Osteocyte (in vitro differentiated cells): ENCODE measurements around the gene GON7. TPM values are rescaled to one million over a fixed set of nuclear protein-coding genes. Genes with fewer than 3 reads are reported as not detected.
"Not testable (repeated sequence)": the region's sequence is repeated elsewhere in the genome, so short reads cannot be mapped to it uniquely, and the experiment has no call there.

Source experiments
- DNase-seq: peaks from one replicate; pipeline ENCODE4 v3.0.0; 2021; ENCODE audit warnings: mixed read lengths; ENCODE audit not compliant: unreplicated experiment; ENCODE audit errors: extremely low spot score
- H3K27ac Mint-ChIP-seq: one replicate; pipeline ENCODE4 v1.8.0; 2021; ENCODE audit warnings: mild to moderate bottlenecking, mixed read lengths; ENCODE audit not compliant: unreplicated experiment
- H3K27me3 Mint-ChIP-seq: one replicate; pipeline ENCODE4 v1.8.0; 2021; ENCODE audit warnings: mixed read lengths; ENCODE audit not compliant: unreplicated experiment
- H3K36me3 Mint-ChIP-seq: one replicate; pipeline ENCODE4 v1.8.0; 2021; ENCODE audit warnings: mixed read lengths; ENCODE audit not compliant: unreplicated experiment
- H3K4me1 Mint-ChIP-seq: one replicate; pipeline ENCODE4 v1.8.0; 2021; ENCODE audit warnings: mixed read lengths; ENCODE audit not compliant: unreplicated experiment
- H3K4me3 Mint-ChIP-seq: one replicate; pipeline ENCODE4 v1.8.0; 2021; ENCODE audit warnings: mild to moderate bottlenecking, moderate library complexity, mixed read lengths; ENCODE audit not compliant: unreplicated experiment
- H3K9me3 Mint-ChIP-seq: one replicate; pipeline ENCODE4 v1.8.0; 2021; ENCODE audit warnings: mixed read lengths; ENCODE audit not compliant: unreplicated experiment
- total RNA-seq: library from RNA; stranded (reverse); gene quantifications from 2 replicates; pipeline ENCODE4 v1.2.1, GENCODE V29; 2021
- TF ChIP-seq, protein P1 (sequence below): fragments of 200-600 bp; sonication (generic); IDR thresholded peaks from 2 replicates; pipeline ENCODE4 v1.5.0; 2021; ENCODE audit warnings: antibody characterized with exemption, mild to moderate bottlenecking, moderate library complexity

Gene GON7
- total RNA-seq, 1 donor from 2014 or later: 8.8 TPM

GRCh38 chr14:93185349-93185720 is 21.5 kb downstream of the GON7 start:
- Mint-ChIP-seq H3K4me3 (peak overlapping the region; percentile 84), H3K4me1 (peaks cover 20% of the 10 kb centered on the region), H3K27ac (peak overlapping the region; percentile 90), H3K27me3 (no peaks in the 10 kb centered on the region), H3K9me3 (no peaks in the 10 kb centered on the region), H3K36me3 (peaks cover 9% of the 10 kb centered on the region)
- no peak for DNase-seq
- TF ChIP-seq, protein P1, sequence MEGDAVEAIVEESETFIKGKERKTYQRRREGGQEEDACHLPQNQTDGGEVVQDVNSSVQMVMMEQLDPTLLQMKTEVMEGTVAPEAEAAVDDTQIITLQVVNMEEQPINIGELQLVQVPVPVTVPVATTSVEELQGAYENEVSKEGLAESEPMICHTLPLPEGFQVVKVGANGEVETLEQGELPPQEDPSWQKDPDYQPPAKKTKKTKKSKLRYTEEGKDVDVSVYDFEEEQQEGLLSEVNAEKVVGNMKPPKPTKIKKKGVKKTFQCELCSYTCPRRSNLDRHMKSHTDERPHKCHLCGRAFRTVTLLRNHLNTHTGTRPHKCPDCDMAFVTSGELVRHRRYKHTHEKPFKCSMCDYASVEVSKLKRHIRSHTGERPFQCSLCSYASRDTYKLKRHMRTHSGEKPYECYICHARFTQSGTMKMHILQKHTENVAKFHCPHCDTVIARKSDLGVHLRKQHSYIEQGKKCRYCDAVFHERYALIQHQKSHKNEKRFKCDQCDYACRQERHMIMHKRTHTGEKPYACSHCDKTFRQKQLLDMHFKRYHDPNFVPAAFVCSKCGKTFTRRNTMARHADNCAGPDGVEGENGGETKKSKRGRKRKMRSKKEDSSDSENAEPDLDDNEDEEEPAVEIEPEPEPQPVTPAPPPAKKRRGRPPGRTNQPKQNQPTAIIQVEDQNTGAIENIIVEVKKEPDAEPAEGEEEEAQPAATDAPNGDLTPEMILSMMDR: no peak

DNA sequence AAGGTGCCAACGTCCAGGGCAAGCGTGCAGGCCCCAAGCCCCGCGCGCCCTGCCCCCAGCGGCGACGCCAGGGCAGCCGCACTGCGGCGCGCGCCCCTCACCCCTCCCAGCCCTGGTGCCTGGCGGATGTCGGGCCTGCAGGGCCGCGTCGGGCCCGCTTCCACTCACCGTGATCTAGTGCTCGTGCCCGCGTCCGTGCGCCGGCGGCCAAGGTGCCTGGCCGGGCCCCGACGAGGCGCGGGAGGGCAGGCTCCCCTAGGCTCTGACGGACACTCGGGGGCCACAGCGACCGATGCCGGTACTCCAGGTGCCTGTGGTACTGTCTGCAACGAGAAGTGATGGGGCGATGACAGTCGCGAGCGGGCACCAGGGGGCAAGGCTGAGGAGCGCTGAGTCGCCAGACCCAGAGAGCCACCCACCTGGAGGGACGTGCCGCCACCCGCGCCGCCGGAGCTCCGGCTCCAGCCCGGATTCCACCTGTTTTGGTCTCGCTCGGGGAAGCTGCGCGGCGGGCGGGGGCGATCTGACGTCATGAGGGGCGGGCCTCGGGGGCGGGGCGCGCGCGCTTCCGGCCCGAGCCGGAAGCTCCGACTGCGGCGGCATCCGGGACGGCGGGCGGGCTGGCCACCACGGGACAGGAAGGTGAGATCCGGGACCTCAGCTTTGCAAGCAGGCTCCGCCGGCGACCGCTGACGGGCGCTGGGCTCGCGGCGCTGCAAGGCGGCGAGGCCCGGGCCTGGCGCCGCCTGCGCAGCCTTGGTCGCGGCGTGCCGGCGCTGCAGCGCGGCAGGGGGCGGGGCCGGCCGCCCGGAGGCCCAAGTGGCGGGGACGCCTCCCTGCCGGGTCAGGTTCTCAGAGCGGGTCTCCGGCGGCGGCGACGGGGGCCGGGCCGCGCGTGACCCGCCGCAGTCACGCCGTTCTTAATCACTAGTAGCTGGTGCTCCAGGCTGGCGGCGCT is 22.2 kb downstream of the GON7 start, which contains the start of the genes LYSET and MOAP1:
Gene LYSET (plus strand): TSS at position 927 of the 958 bp plus-strand sequence. CDS start 89 bp downstream, outside the sequence.
Gene MOAP1 (minus strand): TSS at position 507 of the 958 bp plus-strand sequence. CDS start 655 bp downstream, outside the sequence.
- peak; percentile 95 for DNase-seq
- no peaks in the 10 kb centered on the region for H3K27me3 Mint-ChIP-seq
- H3K36me3 Mint-ChIP-seq: peaks cover 9% of the 10 kb centered on the region
- peak within 1 kb of the TSS; percentile 84 for H3K4me3 Mint-ChIP-seq
- H3K4me1 Mint-ChIP-seq: peaks cover 20% of the 10 kb centered on the region
- TF ChIP-seq, protein P1: peak; percentile 42
- no peaks in the 10 kb centered on the region for H3K9me3 Mint-ChIP-seq
- peak within 1 kb of the TSS; percentile 90 for H3K27ac Mint-ChIP-seq

DNA sequence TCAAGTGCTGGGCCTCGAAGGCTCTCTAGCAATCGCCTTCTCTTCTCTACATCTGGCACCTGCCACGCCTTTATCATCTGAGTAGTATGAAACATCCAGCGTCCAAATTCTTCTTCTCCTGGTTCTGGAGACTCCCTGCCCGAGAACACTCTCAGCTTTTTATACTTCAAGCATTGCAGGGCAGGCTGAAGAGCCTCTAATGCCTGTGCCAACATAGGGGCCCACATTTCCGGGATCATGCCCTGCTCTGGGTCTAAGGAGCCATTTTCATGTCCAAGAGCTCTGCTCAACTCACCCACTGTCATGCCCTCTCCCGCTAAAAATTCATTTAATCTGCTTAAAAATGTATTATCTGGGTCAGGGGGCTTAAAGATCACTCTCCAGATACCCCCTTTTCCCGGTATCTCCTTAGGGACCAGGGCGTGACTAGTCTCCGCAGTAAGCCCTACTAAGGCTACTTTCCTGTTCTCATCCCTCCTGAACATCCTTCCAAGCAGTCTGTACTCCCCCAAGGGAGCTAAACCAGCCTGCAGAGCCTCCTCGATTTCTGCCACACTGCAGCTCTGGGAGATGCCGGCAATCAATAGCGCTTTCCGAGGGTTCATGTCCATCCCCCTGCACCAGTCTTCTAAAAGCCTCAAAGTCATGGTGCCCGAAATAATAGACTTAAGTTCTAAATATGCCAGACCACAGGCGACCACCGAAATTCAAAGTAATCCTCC is 23.1 kb downstream of the GON7 start:
- H3K27ac Mint-ChIP-seq: peak overlapping the region; percentile 57

DNA sequence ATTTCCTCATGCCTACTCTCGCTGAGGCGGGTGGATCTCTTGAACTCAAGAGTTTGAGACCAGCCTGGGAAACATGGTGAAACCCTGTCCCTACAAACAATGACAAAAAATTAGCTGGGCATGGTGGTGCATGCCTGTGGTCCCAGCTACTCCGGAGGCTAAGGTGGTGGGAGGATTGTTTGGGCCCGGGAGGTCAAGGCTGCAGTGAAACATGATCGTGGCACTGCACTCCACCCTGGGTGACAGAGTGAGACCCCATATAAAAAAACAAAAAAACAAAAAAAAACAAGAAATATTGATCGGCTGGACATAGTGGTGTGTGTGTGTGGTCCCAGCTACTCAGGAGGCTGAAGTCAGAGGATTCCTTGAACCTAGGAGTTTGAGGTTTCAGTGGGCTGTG is 31.4 kb downstream of the GON7 start:
- TF ChIP-seq, protein P1: no peak
- Mint-ChIP-seq H3K4me1 (peaks cover 1% of the 10 kb centered on the region), H3K4me3 (no peak overlapping the region), H3K27me3 (peaks cover 9% of the 10 kb centered on the region), H3K36me3 (no peaks in the 10 kb centered on the region), H3K9me3 (no peaks in the 10 kb centered on the region), H3K27ac (no peak overlapping the region)
- no peak for DNase-seq

More for the DNA sequence above, 23.1 kb downstream of the GON7 start:
- Mint-ChIP-seq H3K27me3 (no peaks in the 10 kb centered on the region), H3K36me3 (peaks cover 9% of the 10 kb centered on the region), H3K4me1 (peaks cover 20% of the 10 kb centered on the region), H3K4me3 (peak overlapping the region; percentile 76), H3K9me3 (no peaks in the 10 kb centered on the region)
- DNase-seq: no peak
- TF ChIP-seq, protein P1: no peak

GRCh38 chr14:93174731-93175130 is 32.1 kb downstream of the GON7 start:
- not testable (repeated sequence) for DNase-seq, H3K4me3 Mint-ChIP-seq, H3K9me3 Mint-ChIP-seq, H3K4me1 Mint-ChIP-seq, H3K27me3 Mint-ChIP-seq, H3K27ac Mint-ChIP-seq, H3K36me3 Mint-ChIP-seq
